Measurements from ENCODE around the gene ANKHD1.
"Not testable (repeated sequence)": the region's sequence is repeated elsewhere in the genome, so short reads cannot be mapped to it uniquely, and the experiment has no call there.

The ANKHD1 gene

GRCh38 chr5:140560227-140560626 is 158.6 kb downstream of the ANKHD1 start:
- in situ Hi-C loops (cut with MboI; ENCODE audit: low sequenced_read_pairs) = no loop called here

GRCh38 chr5:140561753-140562523 is 160.3 kb downstream of the ANKHD1 start:
- in situ Hi-C loops (cut with MboI; ENCODE audit: low sequenced_read_pairs) = no loop called here

GRCh38 chr5:140563596-140563995 is 162.0 kb downstream of the ANKHD1 start:
- in situ Hi-C loops (cut with MboI; ENCODE audit: low sequenced_read_pairs) = no loop called here

GRCh38 chr5:140564196-140565023 is 162.8 kb downstream of the ANKHD1 start, which contains the start of the genes APBB3 and SLC35A4:
TSS of gene APBB3 (minus strand) at chr5:140564598. CDS start at chr5:140564245, 353 bp downstream.
TSS of gene SLC35A4 (plus strand) at chr5:140564828. CDS start at chr5:140567170, 2,342 bp downstream.
- in situ Hi-C loops (cut with MboI; ENCODE audit: low sequenced_read_pairs) = loop anchor here (5.0 kb wide), 1 partner anchor 68 kb away; the partner anchor contains the start of gene CD14

- in situ Hi-C loops (cut with MboI; ENCODE audit: low sequenced_read_pairs) = loop anchor here (5.0 kb wide), 1 partner anchor 67 kb away; the partner anchor contains the start of gene CD14
Measured at GRCh38 chr5:140565024-140565779, 163.6 kb downstream of the ANKHD1 start.

GRCh38 chr5:140565780-140566095 is 164.1 kb downstream of the ANKHD1 start:
- in situ Hi-C loops (cut with MboI; ENCODE audit: low sequenced_read_pairs) = loop anchor here (5.0 kb wide), 1 partner anchor 67 kb away; the partner anchor contains the start of gene CD14

GRCh38 chr5:140566665-140567064 is 165.0 kb downstream of the ANKHD1 start:
- in situ Hi-C loops (cut with MboI; ENCODE audit: low sequenced_read_pairs) = loop anchor here (5.0 kb wide), 1 partner anchor 66 kb away; the partner anchor contains the start of gene CD14

- in situ Hi-C loops (cut with MboI; ENCODE audit: low sequenced_read_pairs) = loop anchor here (5.0 kb wide), 1 partner anchor 65 kb away; the partner anchor contains the start of gene CD14
Measured at GRCh38 chr5:140567136-140567818, 165.6 kb downstream of the ANKHD1 start.

GRCh38 chr5:140567871-140568270 is 166.2 kb downstream of the ANKHD1 start:
- in situ Hi-C loops (cut with MboI; ENCODE audit: low sequenced_read_pairs) = loop anchor here (5.0 kb wide), 1 partner anchor 64 kb away; the partner anchor contains the start of gene CD14

- in situ Hi-C loops (cut with MboI; ENCODE audit: low sequenced_read_pairs) = loop anchor here (5.0 kb wide), 1 partner anchor 64 kb away; the partner anchor contains the start of gene CD14
Measured at GRCh38 chr5:140568443-140569063, 166.9 kb downstream of the ANKHD1 start.

- in situ Hi-C loops (cut with MboI; ENCODE audit: low sequenced_read_pairs) = loop anchor here (5.0 kb wide), 1 partner anchor 63 kb away; the partner anchor contains the start of gene CD14
Measured at GRCh38 chr5:140569197-140569596, 167.6 kb downstream of the ANKHD1 start.

- in situ Hi-C loops (cut with MboI; ENCODE audit: low sequenced_read_pairs) = no loop called here
Measured at GRCh38 chr5:140570058-140570457, 168.4 kb downstream of the ANKHD1 start.

- in situ Hi-C loops (cut with MboI; ENCODE audit: low sequenced_read_pairs) = no loop called here
Measured at GRCh38 chr5:140570488-140570887, 168.9 kb downstream of the ANKHD1 start.

- in situ Hi-C loops (cut with MboI; ENCODE audit: low sequenced_read_pairs) = no loop called here
Measured at GRCh38 chr5:140571105-140571504, 169.5 kb downstream of the ANKHD1 start.

GRCh38 chr5:140573683-140574082 is 172.1 kb downstream of the ANKHD1 start:
- in situ Hi-C loops (cut with MboI; ENCODE audit: low sequenced_read_pairs) = no loop called here

- in situ Hi-C loops (cut with MboI; ENCODE audit: low sequenced_read_pairs) = no loop called here
Measured at GRCh38 chr5:140574165-140574564, 172.5 kb downstream of the ANKHD1 start.

GRCh38 chr5:140575309-140575708 is 173.7 kb downstream of the ANKHD1 start:
- in situ Hi-C loops (cut with MboI; ENCODE audit: low sequenced_read_pairs) = no loop called here

GRCh38 chr5:140576776-140577201 is 175.2 kb downstream of the ANKHD1 start:
- in situ Hi-C loops (cut with MboI; ENCODE audit: low sequenced_read_pairs) = no loop called here

- in situ Hi-C loops (cut with MboI; ENCODE audit: low sequenced_read_pairs) = not testable (repeated sequence)
Measured at GRCh38 chr5:140579188-140579747, 177.6 kb downstream of the ANKHD1 start.

All from HL-60/S4 treated with phorbol 12-myristate 13-acetate at 8.2 ng/mL for 4 days and 3 days (cell line).